ENCODE measurements around the gene N4BP3. TPM values are rescaled to one million over a fixed set of nuclear protein-coding genes. Genes with fewer than 3 reads are reported as not detected.

Gene N4BP3
- total RNA-seq = 1.3 and 1.4 TPM in 2 replicates
- long read RNA-seq = 0 reads

- peak within 1 kb of the TSS; percentile 90 for H3K4me3 Mint-ChIP-seq
- H3K9me3 Mint-ChIP-seq = no peaks in the 10 kb centered on the region
- H3K27ac Mint-ChIP-seq (ENCODE audit: unreplicated experiment) = no peak within 1 kb of the TSS
- H3K27me3 Mint-ChIP-seq (ENCODE audit: low read depth) = peaks cover 53% of the 10 kb centered on the region
- no peak for TF ChIP-seq CTCF (conservative IDR thresholded peaks at IDR 0.05)
- H3K36me3 Mint-ChIP-seq (ENCODE audit: low read depth) = no peaks in the 10 kb centered on the region
- DNase-seq (ENCODE audit: low read depth, low spot score) = peak; percentile 56
- H3K4me1 Mint-ChIP-seq = peaks cover 35% of the 10 kb centered on the region
Observed at GRCh38 chr5:178113141-178113787, at the start of gene N4BP3. TSS of gene N4BP3 (plus strand) at chr5:178113532. CDS start at chr5:178119584, 6,052 bp downstream.

GRCh38 chr5:178067755-178068154, 45.6 kb upstream of the N4BP3 start:
- TF ChIP-seq CTCF (conservative IDR thresholded peaks at IDR 0.05) = no peak
- peaks cover 5% of the 10 kb centered on the region for H3K4me1 Mint-ChIP-seq
- H3K9me3 Mint-ChIP-seq = no peaks in the 10 kb centered on the region
- no peaks in the 10 kb centered on the region for H3K36me3 Mint-ChIP-seq (ENCODE audit: low read depth)
- peak overlapping the region; percentile 83 for H3K27ac Mint-ChIP-seq (ENCODE audit: unreplicated experiment)
- H3K27me3 Mint-ChIP-seq (ENCODE audit: low read depth) = no peaks in the 10 kb centered on the region
- no peak overlapping the region for H3K4me3 Mint-ChIP-seq
- DNase-seq (ENCODE audit: low read depth, low spot score) = no peak

- peaks cover 5% of the 10 kb centered on the region for H3K4me1 Mint-ChIP-seq
- no peak for TF ChIP-seq CTCF (conservative IDR thresholded peaks at IDR 0.05)
- H3K9me3 Mint-ChIP-seq = no peaks in the 10 kb centered on the region
- no peak for DNase-seq (ENCODE audit: low read depth, low spot score)
- H3K36me3 Mint-ChIP-seq (ENCODE audit: low read depth) = no peaks in the 10 kb centered on the region
- no peaks in the 10 kb centered on the region for H3K27me3 Mint-ChIP-seq (ENCODE audit: low read depth)
- no peak overlapping the region for H3K27ac Mint-ChIP-seq (ENCODE audit: unreplicated experiment)
- no peak overlapping the region for H3K4me3 Mint-ChIP-seq
Observed at GRCh38 chr5:178068293-178068692, 45.0 kb upstream of the N4BP3 start.

DNA sequence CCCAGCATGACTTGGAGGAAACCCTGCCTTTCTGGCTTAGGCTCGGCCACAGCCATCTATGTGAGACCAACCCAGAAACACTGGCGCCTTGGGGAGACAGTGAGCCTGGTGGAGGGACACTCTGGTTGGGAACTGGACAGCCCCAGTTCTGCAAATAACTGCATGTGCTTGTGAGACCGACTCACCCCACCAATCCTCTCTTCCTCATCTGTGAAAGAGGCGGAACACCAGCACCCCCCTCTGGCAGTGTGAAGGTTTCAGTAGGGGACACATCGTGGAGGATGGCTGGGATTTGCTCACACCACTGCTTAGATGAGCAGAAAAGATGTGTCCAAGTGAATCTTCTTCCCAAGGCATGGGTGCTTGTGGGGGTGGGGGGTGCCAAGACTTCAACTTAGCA, 43.4 kb upstream of the N4BP3 start:
- TF ChIP-seq CTCF (conservative IDR thresholded peaks at IDR 0.05) = peak; percentile 40
- Mint-ChIP-seq H3K9me3 (no peaks in the 10 kb centered on the region), H3K27ac (ENCODE audit: unreplicated experiment) (no peak overlapping the region), H3K36me3 (ENCODE audit: low read depth) (no peaks in the 10 kb centered on the region), H3K4me1 (peaks cover 12% of the 10 kb centered on the region), H3K27me3 (ENCODE audit: low read depth) (peaks cover 4% of the 10 kb centered on the region), H3K4me3 (no peak overlapping the region)
- peak; percentile 22 for DNase-seq (ENCODE audit: low read depth, low spot score)

DNA sequence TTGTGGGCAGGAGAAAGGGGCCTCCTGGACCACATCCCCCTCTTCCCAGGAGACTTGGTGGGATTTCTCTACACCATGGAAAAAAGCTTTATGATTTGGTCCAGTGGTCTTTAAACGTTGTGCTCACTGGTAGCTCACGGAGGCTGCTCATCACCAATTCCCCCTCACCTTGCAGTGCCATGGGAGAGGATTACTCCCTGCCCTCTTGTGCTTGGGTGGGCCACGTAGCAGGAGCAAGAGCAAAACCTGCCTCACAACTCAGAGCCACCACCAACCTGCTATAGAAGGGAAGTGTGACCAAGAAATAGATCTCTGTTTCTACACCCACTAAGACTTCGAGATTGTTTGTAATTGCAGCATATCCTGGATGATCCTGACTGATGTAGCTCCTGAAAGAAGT, 42.2 kb upstream of the N4BP3 start:
- Mint-ChIP-seq H3K27ac (ENCODE audit: unreplicated experiment) (no peak overlapping the region), H3K4me1 (peaks cover 17% of the 10 kb centered on the region), H3K9me3 (no peaks in the 10 kb centered on the region), H3K36me3 (ENCODE audit: low read depth) (no peaks in the 10 kb centered on the region), H3K27me3 (ENCODE audit: low read depth) (peaks cover 4% of the 10 kb centered on the region), H3K4me3 (no peak overlapping the region)
- TF ChIP-seq CTCF (conservative IDR thresholded peaks at IDR 0.05) = no peak
- no peak for DNase-seq (ENCODE audit: low read depth, low spot score)
